ENCODE results near the gene C1R.
A peak's percentile ranks its signal among the peaks of the same experiment; 100 is the strongest.

C1R gene

GRCh38 chr12:7092229-7092985 lies at the start of gene C1R:
TSS of gene C1R (minus strand) at chr12:7092445. CDS start at chr12:7092388, 57 bp downstream.
- peak; percentile 74 for DNase-seq

- no peak for DNase-seq
These were observed 49.2 kb upstream of the C1R start for GRCh38 chr12:7141351-7142005.

GRCh38 chr12:7139200-7139599 lies 47.0 kb upstream of the C1R start:
- no peak for DNase-seq

- DNase-seq, result no peak
These were observed 45.7 kb upstream of the C1R start for GRCh38 chr12:7137908-7138307.

GRCh38 chr12:7136676-7137075 lies 44.4 kb upstream of the C1R start:
- DNase-seq, result no peak

- DNase-seq, result no peak
These were observed 43.8 kb upstream of the C1R start for GRCh38 chr12:7136071-7136470.

GRCh38 chr12:7134396-7135166 lies 42.3 kb upstream of the C1R start:
- no peak for DNase-seq

- DNase-seq, result peak; percentile 42
These were observed 39.2 kb upstream of the C1R start for GRCh38 chr12:7131502-7131866.

GRCh38 chr12:7130701-7131501 lies 38.7 kb upstream of the C1R start:
- DNase-seq, result peak; percentile 62

- DNase-seq, result peak; percentile 92
These were observed 37.8 kb upstream of the C1R start, which contains the start of gene CLSTN3 for GRCh38 chr12:7129872-7130691. TSS of gene CLSTN3 (plus strand) at chr12:7130371. CDS start at chr12:7130649, 278 bp downstream.

- DNase-seq, result no peak
These were observed 37.1 kb upstream of the C1R start for GRCh38 chr12:7129287-7129871.

GRCh38 chr12:7128681-7129286 lies 36.5 kb upstream of the C1R start, which contains the start of gene RBP5:
TSS of gene RBP5 (minus strand) at chr12:7128889. CDS start at chr12:7128775, 114 bp downstream.
- DNase-seq, result no peak

- no peak for DNase-seq
These were observed 35.8 kb upstream of the C1R start for GRCh38 chr12:7127916-7128626.

- DNase-seq, result no peak
These were observed 33.5 kb upstream of the C1R start for GRCh38 chr12:7125632-7126227.

- no peak for DNase-seq
These were observed 31.7 kb upstream of the C1R start for GRCh38 chr12:7123806-7124522.

- no peak for DNase-seq
These were observed 30.8 kb upstream of the C1R start for GRCh38 chr12:7122811-7123769.

GRCh38 chr12:7121324-7121723 lies 29.1 kb upstream of the C1R start:
- no peak for DNase-seq

GRCh38 chr12:7120166-7120565 lies 27.9 kb upstream of the C1R start:
- no peak for DNase-seq
